HG03159 (cell line): ENCODE measurements around the gene IRF8.
"Not testable (repeated sequence)": the region's sequence is repeated elsewhere in the genome, so short reads cannot be mapped to it uniquely, and the experiment has no call there.

Experiments
- ATAC-seq: cut with Tn5 transposase; IDR thresholded peaks from one replicate; pipeline ENCODE4 v1.9.1; 2021; ENCODE audit warnings: mild to moderate bottlenecking, moderate library complexity; ENCODE audit not compliant: unreplicated experiment

IRF8 gene

GRCh38 chr16:85898521-85899442 is at the start of gene IRF8:
IRF8 (plus strand) TSS chr16:85899162; CDS start chr16:85903016, 3,854 bp downstream.
- peak; percentile 52 for ATAC-seq

- ATAC-seq = no peak
Measured at GRCh38 chr16:85849388-85849787, 49.6 kb upstream of the IRF8 start.

GRCh38 chr16:85850344-85850880 is 48.5 kb upstream of the IRF8 start:
- no peak for ATAC-seq

GRCh38 chr16:85851034-85851785 is 47.8 kb upstream of the IRF8 start:
- ATAC-seq = no peak

- ATAC-seq = no peak
Measured at GRCh38 chr16:85853547-85854545, 45.1 kb upstream of the IRF8 start.

- ATAC-seq = no peak
Measured at GRCh38 chr16:85854935-85855334, 44.0 kb upstream of the IRF8 start.

GRCh38 chr16:85856079-85856478 is 42.9 kb upstream of the IRF8 start:
- no peak for ATAC-seq

- no peak for ATAC-seq
Measured at GRCh38 chr16:85856585-85856984, 42.4 kb upstream of the IRF8 start.

GRCh38 chr16:85857406-85857805 is 41.6 kb upstream of the IRF8 start:
- no peak for ATAC-seq

GRCh38 chr16:85858571-85858970 is 40.4 kb upstream of the IRF8 start:
- not testable (repeated sequence) for ATAC-seq

- no peak for ATAC-seq
Measured at GRCh38 chr16:85858984-85859817, 39.8 kb upstream of the IRF8 start.

GRCh38 chr16:85859818-85860125 is 39.2 kb upstream of the IRF8 start:
- no peak for ATAC-seq

- ATAC-seq = no peak
Measured at GRCh38 chr16:85860413-85861094, 38.4 kb upstream of the IRF8 start.

GRCh38 chr16:85861095-85861825 is 37.7 kb upstream of the IRF8 start:
- no peak for ATAC-seq

GRCh38 chr16:85862476-85863383 is 36.2 kb upstream of the IRF8 start:
- no peak for ATAC-seq

- ATAC-seq = no peak
Measured at GRCh38 chr16:85863384-85863774, 35.6 kb upstream of the IRF8 start.

GRCh38 chr16:85864965-85865364 is 34.0 kb upstream of the IRF8 start:
- no peak for ATAC-seq
